Right lobe of liver (tissue), 4 donors: Measurements from ENCODE around the gene NRXN3.

Experiments used
- POLR2A ChIP-seq: fragments of 450-650 bp; IDR thresholded peaks from one replicate; pipeline ENCODE4 v1.6.1; 2017; ENCODE audit warnings: antibody characterized with exemption, mild to moderate bottlenecking
- TF ChIP-seq, protein P1 (sequence below), 4 donors: fragments of 200-600 bp in 3 of 4; fragments of 450-650 bp in 1 of 4; IDR thresholded peaks; one replicate each; pipeline versions ENCODE4 v1.5.1 to v1.8.0; 2016 to 2022; ENCODE audit warnings: antibody characterized with exemption in 4 of 4, mild to moderate bottlenecking in 2 of 4
- donor health status: DM: no; HTN: no; CAD: no.
- donor health status: DM: no; HTN: no; CAD: no.
- donor health status: DM: no; HTN: yes; CAD: no.

GRCh38 chr14:78329371-78329770 is 159.2 kb downstream of the NRXN3 start:
- TF ChIP-seq, protein P1, sequence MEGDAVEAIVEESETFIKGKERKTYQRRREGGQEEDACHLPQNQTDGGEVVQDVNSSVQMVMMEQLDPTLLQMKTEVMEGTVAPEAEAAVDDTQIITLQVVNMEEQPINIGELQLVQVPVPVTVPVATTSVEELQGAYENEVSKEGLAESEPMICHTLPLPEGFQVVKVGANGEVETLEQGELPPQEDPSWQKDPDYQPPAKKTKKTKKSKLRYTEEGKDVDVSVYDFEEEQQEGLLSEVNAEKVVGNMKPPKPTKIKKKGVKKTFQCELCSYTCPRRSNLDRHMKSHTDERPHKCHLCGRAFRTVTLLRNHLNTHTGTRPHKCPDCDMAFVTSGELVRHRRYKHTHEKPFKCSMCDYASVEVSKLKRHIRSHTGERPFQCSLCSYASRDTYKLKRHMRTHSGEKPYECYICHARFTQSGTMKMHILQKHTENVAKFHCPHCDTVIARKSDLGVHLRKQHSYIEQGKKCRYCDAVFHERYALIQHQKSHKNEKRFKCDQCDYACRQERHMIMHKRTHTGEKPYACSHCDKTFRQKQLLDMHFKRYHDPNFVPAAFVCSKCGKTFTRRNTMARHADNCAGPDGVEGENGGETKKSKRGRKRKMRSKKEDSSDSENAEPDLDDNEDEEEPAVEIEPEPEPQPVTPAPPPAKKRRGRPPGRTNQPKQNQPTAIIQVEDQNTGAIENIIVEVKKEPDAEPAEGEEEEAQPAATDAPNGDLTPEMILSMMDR (IDR thresholded peaks at IDR 0.05), result no peak
- TF ChIP-seq POLR2A, result no peak
